ENCODE data around the gene GSTA2. TPM values are rescaled to one million over a fixed set of nuclear protein-coding genes. Genes with fewer than 3 reads are reported as not detected.

GSTA2 gene
- total and polyA plus RNA-seq, 4 donors, result 12.6 TPM; not detected in 3

DNA sequence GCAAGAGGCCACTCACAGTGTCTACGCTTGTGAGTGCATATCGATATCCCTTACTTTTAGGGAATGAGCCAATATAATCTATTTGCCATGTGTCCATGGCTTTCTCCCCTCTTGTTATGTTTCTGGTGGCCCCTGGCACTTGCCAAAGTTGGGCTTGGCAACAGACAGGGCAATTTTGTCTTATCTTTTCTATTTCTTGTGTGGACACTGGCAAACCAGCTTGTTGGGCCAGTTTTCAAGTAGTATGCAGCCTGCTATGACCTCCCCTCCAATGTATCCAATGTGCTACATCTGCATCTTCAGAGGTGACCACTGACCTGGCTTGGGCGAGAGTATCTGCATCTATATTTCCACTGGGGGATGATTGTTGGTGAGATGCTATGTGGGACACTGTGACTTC is 29.2 kb downstream of the GSTA2 start:
- ATAC-seq (ENCODE audit: low FRiP score) (no peak), DNase-seq (no peak)
- H3K9me3 ChIP-seq (ENCODE audit: control insufficient read depth, low read length), result no peaks in the 10 kb centered on the region
- H3K27me3 ChIP-seq (ENCODE audit: control insufficient read depth in 1 of 2, insufficient read depth in 2 of 2, low read length in 1 of 2), result no peaks in the 10 kb centered on the region
- H3K27ac ChIP-seq (ENCODE audit: low read depth in 1 of 2, low read length in 2 of 2), result no peak overlapping the region
- no peaks in the 10 kb centered on the region for H3K36me3 ChIP-seq (ENCODE audit: control insufficient read depth in 1 of 2, insufficient read depth in 2 of 2, low read length in 1 of 2)
- H3K4me1 ChIP-seq (ENCODE audit: control insufficient read depth in 1 of 2, insufficient read depth in 2 of 2, low read length in 2 of 2), result peaks cover 0 to 11% of the 10 kb centered on the region in 2 donors
- intact Hi-C loops (cut with DNase I), result no loop called here
- 45% methylated on average over 3 of the region's 3 CpGs for WGBS, 2 donors
- no peak overlapping the region for H3K4me3 ChIP-seq (ENCODE audit: low read length in 2 of 2)

DNA sequence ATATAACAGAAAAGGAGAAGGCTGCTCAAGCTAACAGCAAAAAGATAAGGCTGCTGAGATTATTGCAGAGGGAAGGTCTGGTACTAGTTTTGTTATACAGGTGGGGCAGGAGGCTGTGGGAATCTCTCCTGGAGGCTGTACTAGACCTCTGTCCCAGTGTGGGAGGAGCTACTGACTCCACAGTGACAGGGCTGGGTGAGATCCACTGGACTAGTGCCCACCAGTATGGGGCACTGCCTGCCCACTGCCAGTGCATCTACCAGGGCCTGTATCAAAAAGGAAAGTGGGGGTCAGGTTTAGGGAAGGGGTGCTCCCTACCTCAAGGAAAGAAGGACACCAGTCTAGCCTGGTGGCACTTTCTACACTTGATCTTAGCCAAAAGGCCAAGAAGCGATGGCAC is 30.1 kb downstream of the GSTA2 start:
- H3K27ac ChIP-seq (ENCODE audit: low read depth in 1 of 2, low read length in 2 of 2), result no peak overlapping the region
- 98 to 100% methylated on average over 1 of the region's 1 CpG for WGBS, 2 donors
- intact Hi-C loops (cut with DNase I), result no loop called here
- peaks cover 1 to 11% of the 10 kb centered on the region in 2 donors for H3K4me1 ChIP-seq (ENCODE audit: control insufficient read depth in 1 of 2, insufficient read depth in 2 of 2, low read length in 2 of 2)
- DNase-seq (no peak), ATAC-seq (ENCODE audit: low FRiP score) (peak; percentile 8)
- no peaks in the 10 kb centered on the region for H3K9me3 ChIP-seq (ENCODE audit: control insufficient read depth, low read length)
- H3K36me3 ChIP-seq (ENCODE audit: control insufficient read depth in 1 of 2, insufficient read depth in 2 of 2, low read length in 1 of 2), result no peaks in the 10 kb centered on the region
- no peaks in the 10 kb centered on the region for H3K27me3 ChIP-seq (ENCODE audit: control insufficient read depth in 1 of 2, insufficient read depth in 2 of 2, low read length in 1 of 2)
- no peak overlapping the region for H3K4me3 ChIP-seq (ENCODE audit: low read length in 2 of 2)

DNA sequence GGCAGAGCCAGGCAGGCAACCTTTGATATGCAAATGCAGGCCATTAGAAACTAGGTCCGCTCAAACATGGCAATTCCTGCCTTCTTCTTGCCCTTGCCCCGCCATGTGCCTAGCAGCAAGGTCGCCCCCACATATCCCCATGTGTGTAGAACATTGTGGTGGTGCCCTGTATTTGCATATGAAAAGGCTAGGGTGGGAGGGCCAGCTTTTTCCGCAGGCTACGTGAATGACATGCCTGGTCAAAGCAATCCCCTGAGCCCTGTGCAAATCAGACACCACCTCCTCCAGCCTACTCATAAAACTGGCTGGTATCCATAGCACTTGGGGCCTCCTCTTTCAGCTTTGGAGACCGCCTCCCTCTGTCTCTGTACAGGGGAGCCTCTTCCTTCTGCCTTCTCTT is 31.6 kb downstream of the GSTA2 start:
- intact Hi-C loops (cut with DNase I), result no loop called here
- Histone ChIP-seq H3K4me1 (ENCODE audit: control insufficient read depth in 1 of 2, insufficient read depth in 2 of 2, low read length in 2 of 2) (peaks cover 3 to 11% of the 10 kb centered on the region in 2 donors), H3K4me3 (ENCODE audit: low read length in 2 of 2) (no peak overlapping the region), H3K36me3 (ENCODE audit: control insufficient read depth in 1 of 2, insufficient read depth in 2 of 2, low read length in 1 of 2) (no peaks in the 10 kb centered on the region), H3K27ac (ENCODE audit: low read depth in 1 of 2, low read length in 2 of 2) (no peak overlapping the region), H3K27me3 (ENCODE audit: control insufficient read depth in 1 of 2, insufficient read depth in 2 of 2, low read length in 1 of 2) (no peaks in the 10 kb centered on the region), H3K9me3 (ENCODE audit: control insufficient read depth, low read length) (no peaks in the 10 kb centered on the region)
- 73 to 78% methylated on average over 6 of the region's 6 CpGs for WGBS, 2 donors
- DNase-seq (no peak), ATAC-seq (ENCODE audit: low FRiP score) (no peak)

DNA sequence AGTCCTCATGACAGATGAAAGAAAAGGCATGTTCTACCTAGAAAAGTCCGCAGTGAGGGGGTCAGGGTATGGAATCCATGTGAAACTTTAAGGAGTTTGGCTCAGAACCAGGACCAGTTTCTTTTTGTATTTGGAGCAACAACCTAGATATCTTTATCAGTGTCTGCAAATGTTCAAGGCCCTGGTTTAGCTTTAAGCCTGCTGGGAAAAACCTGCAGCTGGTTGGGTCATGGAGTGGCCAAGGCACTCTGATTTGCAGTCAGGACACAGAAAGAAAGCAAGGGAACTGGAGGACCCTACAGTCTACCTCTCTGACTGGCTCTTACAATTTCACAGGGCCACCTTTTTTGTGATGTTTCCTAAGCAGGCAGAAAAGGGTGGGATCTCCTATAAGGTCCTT is 33.7 kb downstream of the GSTA2 start:
- no peak for ATAC-seq (ENCODE audit: low FRiP score)
- intact Hi-C loops (cut with DNase I), result no loop called here
- Histone ChIP-seq H3K36me3 (ENCODE audit: control insufficient read depth in 1 of 2, insufficient read depth in 2 of 2, low read length in 1 of 2) (no peaks in the 10 kb centered on the region), H3K9me3 (ENCODE audit: control insufficient read depth, low read length) (no peaks in the 10 kb centered on the region), H3K4me1 (ENCODE audit: control insufficient read depth in 1 of 2, insufficient read depth in 2 of 2, low read length in 2 of 2) (peaks cover 3 to 11% of the 10 kb centered on the region in 2 donors), H3K27me3 (ENCODE audit: control insufficient read depth in 1 of 2, insufficient read depth in 2 of 2, low read length in 1 of 2) (no peaks in the 10 kb centered on the region), H3K4me3 (ENCODE audit: low read length in 2 of 2) (no peak overlapping the region), H3K27ac (ENCODE audit: low read depth in 1 of 2, low read length in 2 of 2) (peak overlapping the region in 1 of 2 donors; percentile 25)
- WGBS, 2 donors, result 84 to 89% methylated on average over 1 of the region's 1 CpG
- no peak for DNase-seq

DNA sequence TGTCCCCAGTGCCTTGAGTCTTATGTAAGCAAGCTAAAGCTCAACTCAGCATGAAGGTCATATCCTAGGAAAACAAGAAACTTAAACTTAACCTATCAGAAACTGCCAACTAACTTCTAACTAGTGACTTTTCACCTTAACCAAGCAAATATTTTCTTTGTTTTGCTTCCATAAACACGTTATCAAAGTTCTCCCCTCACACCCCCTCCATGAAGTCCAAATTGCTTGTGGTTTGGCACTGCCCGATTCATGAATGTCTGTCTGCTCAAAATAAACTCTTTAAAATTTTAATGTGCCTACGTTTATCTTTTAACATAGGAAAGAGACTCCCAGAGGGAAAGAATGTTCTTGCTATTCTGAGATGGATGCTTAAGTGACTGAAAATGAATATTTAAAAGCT is 34.9 kb downstream of the GSTA2 start:
- Histone ChIP-seq H3K4me3 (ENCODE audit: low read length in 2 of 2) (no peak overlapping the region), H3K9me3 (ENCODE audit: control insufficient read depth, low read length) (no peaks in the 10 kb centered on the region), H3K4me1 (ENCODE audit: control insufficient read depth in 1 of 2, insufficient read depth in 2 of 2, low read length in 2 of 2) (peaks cover 3 to 6% of the 10 kb centered on the region in 2 donors), H3K36me3 (ENCODE audit: control insufficient read depth in 1 of 2, insufficient read depth in 2 of 2, low read length in 1 of 2) (no peaks in the 10 kb centered on the region), H3K27me3 (ENCODE audit: control insufficient read depth in 1 of 2, insufficient read depth in 2 of 2, low read length in 1 of 2) (no peaks in the 10 kb centered on the region), H3K27ac (ENCODE audit: low read depth in 1 of 2, low read length in 2 of 2) (peak overlapping the region; percentile 33 to 68)
- DNase-seq, result no peak
- intact Hi-C loops (cut with DNase I), result no loop called here
- no peak for ATAC-seq (ENCODE audit: low FRiP score)
- 6% methylated on average over 3 of the region's 3 CpGs for WGBS, 2 donors

- H3K9me3 ChIP-seq (ENCODE audit: control insufficient read depth, low read length), result no peaks in the 10 kb centered on the region
- peak overlapping the region; percentile 33 to 68 for H3K27ac ChIP-seq (ENCODE audit: low read depth in 1 of 2, low read length in 2 of 2)
- H3K36me3 ChIP-seq (ENCODE audit: control insufficient read depth in 1 of 2, insufficient read depth in 2 of 2, low read length in 1 of 2), result no peaks in the 10 kb centered on the region
- WGBS, 2 donors, result 96 to 98% methylated on average over 2 of the region's 2 CpGs
- no peaks in the 10 kb centered on the region for H3K27me3 ChIP-seq (ENCODE audit: control insufficient read depth in 1 of 2, insufficient read depth in 2 of 2, low read length in 1 of 2)
- H3K4me3 ChIP-seq (ENCODE audit: low read length in 2 of 2), result no peak overlapping the region
- ATAC-seq (ENCODE audit: low FRiP score) (no peak), DNase-seq (no peak)
- intact Hi-C loops (cut with DNase I), result no loop called here
- H3K4me1 ChIP-seq (ENCODE audit: control insufficient read depth in 1 of 2, insufficient read depth in 2 of 2, low read length in 2 of 2), result peaks cover 3 to 6% of the 10 kb centered on the region in 2 donors
These were observed 35.4 kb downstream of the GSTA2 start for GRCh38 chr6:52727908-52728307.

DNA sequence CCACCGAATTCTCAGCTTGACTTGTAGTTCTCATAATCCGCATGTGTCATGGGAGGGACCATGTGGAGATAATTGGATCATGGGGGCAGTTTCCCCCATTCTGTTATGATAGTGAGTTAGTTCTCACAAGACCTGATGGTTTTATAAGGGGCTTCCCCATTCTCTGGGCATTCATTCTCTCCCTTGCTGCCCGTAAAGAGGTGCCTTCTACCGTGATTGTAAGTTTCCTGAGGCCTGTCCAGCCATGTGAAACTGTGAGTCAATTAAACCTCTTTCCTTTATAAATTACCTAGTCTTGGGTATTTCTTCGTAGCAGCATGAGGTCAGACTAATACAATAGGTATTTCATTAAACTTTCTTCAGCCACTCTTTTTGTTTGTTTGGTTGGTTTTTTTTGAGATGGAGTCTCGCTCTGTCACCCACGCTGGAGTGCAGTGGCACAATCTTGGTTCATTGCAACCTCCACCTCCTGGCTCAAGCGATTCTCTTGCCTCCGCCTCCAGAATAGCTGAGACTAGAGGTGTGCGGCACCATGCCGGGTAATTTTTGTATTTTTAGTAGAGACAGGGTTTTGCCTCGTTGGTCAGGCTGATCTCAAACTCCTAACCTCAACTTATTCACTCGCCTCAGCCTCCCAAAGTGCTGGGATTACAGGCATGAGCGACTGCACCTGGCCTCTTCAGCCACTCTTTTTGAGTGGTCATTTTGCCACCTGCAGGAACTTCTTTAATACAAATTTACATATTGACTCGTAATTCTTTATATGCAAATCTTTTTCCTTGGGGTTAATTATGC is 36.3 kb downstream of the GSTA2 start:
- no peak for DNase-seq
- H3K27me3 ChIP-seq (ENCODE audit: control insufficient read depth in 1 of 2, insufficient read depth in 2 of 2, low read length in 1 of 2), result no peaks in the 10 kb centered on the region
- peaks cover 3 to 6% of the 10 kb centered on the region in 2 donors for H3K4me1 ChIP-seq (ENCODE audit: control insufficient read depth in 1 of 2, insufficient read depth in 2 of 2, low read length in 2 of 2)
- WGBS, 2 donors, result 92 to 94% methylated on average over 15 of the region's 15 CpGs
- H3K36me3 ChIP-seq (ENCODE audit: control insufficient read depth in 1 of 2, insufficient read depth in 2 of 2, low read length in 1 of 2), result no peaks in the 10 kb centered on the region
- no peaks in the 10 kb centered on the region for H3K9me3 ChIP-seq (ENCODE audit: control insufficient read depth, low read length)
- no peak overlapping the region for H3K4me3 ChIP-seq (ENCODE audit: low read length in 2 of 2)
- H3K27ac ChIP-seq (ENCODE audit: low read depth in 1 of 2, low read length in 2 of 2), result no peak overlapping the region
- no peak for ATAC-seq (ENCODE audit: low FRiP score)
- intact Hi-C loops (cut with DNase I), result no loop called here

GRCh38 chr6:52726193-52726542 is 37.1 kb downstream of the GSTA2 start:
- H3K27ac ChIP-seq (ENCODE audit: low read depth in 1 of 2, low read length in 2 of 2), result no peak overlapping the region

DNA sequence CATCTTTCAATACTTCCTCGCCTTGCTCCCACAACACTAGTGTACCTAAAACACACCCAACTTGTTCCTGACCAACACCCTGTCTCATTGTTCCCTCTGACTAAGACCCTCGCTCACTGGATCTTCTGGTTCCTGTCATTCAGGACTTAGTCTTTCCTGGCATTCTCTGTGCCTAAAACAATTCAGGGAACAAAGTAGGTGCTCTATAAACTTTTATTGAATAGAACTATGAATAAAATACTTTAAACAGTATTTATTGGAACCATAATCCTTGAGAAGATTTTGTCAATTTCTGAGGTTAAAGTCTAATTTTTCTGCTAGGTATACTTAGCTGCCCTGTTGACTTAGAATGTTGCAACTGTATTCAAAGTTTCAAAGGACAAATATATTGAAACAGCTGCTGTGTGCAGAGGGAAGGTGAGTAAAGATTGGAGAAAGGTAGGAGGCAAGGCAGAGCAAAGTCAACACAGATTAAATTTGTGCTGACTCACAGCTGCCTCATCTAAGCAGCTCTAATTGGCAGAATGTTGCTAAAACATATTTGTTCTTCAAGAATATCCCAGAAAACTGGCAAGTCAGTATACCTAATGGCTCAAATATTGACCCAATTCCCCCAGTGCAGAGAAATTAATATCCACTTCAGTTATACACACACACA is 37.6 kb downstream of the GSTA2 start:
- intact Hi-C loops (cut with DNase I), result no loop called here
- 96 to 98% methylated on average over 2 of the region's 2 CpGs for WGBS, 2 donors
- ATAC-seq (ENCODE audit: low FRiP score), result no peak
- DNase-seq, result no peak
- H3K9me3 ChIP-seq (ENCODE audit: control insufficient read depth, low read length), result no peaks in the 10 kb centered on the region
- no peak overlapping the region for H3K27ac ChIP-seq (ENCODE audit: low read depth in 1 of 2, low read length in 2 of 2)
- H3K36me3 ChIP-seq (ENCODE audit: control insufficient read depth in 1 of 2, insufficient read depth in 2 of 2, low read length in 1 of 2), result no peaks in the 10 kb centered on the region
- H3K4me3 ChIP-seq (ENCODE audit: low read length in 2 of 2), result no peak overlapping the region
- H3K4me1 ChIP-seq (ENCODE audit: control insufficient read depth in 1 of 2, insufficient read depth in 2 of 2, low read length in 2 of 2), result peaks cover 3 to 6% of the 10 kb centered on the region in 2 donors
- no peaks in the 10 kb centered on the region for H3K27me3 ChIP-seq (ENCODE audit: control insufficient read depth in 1 of 2, insufficient read depth in 2 of 2, low read length in 1 of 2)

More at GRCh38 chr6:52726193-52726542, 37.1 kb downstream of the GSTA2 start:
- intact Hi-C loops (cut with DNase I), result no loop called here
- 89 to 93% methylated on average over 2 of the region's 2 CpGs for WGBS, 2 donors
- DNase-seq (no peak), ATAC-seq (ENCODE audit: low FRiP score) (no peak)
- Histone ChIP-seq H3K9me3 (ENCODE audit: control insufficient read depth, low read length) (no peaks in the 10 kb centered on the region), H3K27me3 (ENCODE audit: control insufficient read depth in 1 of 2, insufficient read depth in 2 of 2, low read length in 1 of 2) (no peaks in the 10 kb centered on the region), H3K4me3 (ENCODE audit: low read length in 2 of 2) (no peak overlapping the region), H3K4me1 (ENCODE audit: control insufficient read depth in 1 of 2, insufficient read depth in 2 of 2, low read length in 2 of 2) (peaks cover 3 to 6% of the 10 kb centered on the region in 2 donors), H3K36me3 (ENCODE audit: control insufficient read depth in 1 of 2, insufficient read depth in 2 of 2, low read length in 1 of 2) (no peaks in the 10 kb centered on the region)
